ENCODE results near the gene SSC4D. TPM values are rescaled to one million over a fixed set of nuclear protein-coding genes. Genes with fewer than 3 reads are reported as not detected.
"Not testable (repeated sequence)": the region's sequence is repeated elsewhere in the genome, so short reads cannot be mapped to it uniquely, and the experiment has no call there.

The SSC4D gene
- polyA plus RNA-seq, 3 donors, result 5.2 to 7.2 (median 5.5) TPM

- no peak for DNase-seq (ENCODE audit: extremely low read depth in 1 of 11, low read depth in 9 of 11, low spot score in 4 of 11)
These were observed 14.5 kb downstream of the SSC4D start for GRCh38 chr7:76394957-76395356.

GRCh38 chr7:76393116-76394031, 16.1 kb downstream of the SSC4D start:
- DNase-seq (ENCODE audit: extremely low read depth in 1 of 11, low read depth in 9 of 11, low spot score in 4 of 11), result peak in 10 of 11 donors; percentile 64 to 88 (median 82)

- DNase-seq (ENCODE audit: extremely low read depth in 1 of 11, low read depth in 9 of 11, low spot score in 4 of 11), result no peak
These were observed 16.9 kb downstream of the SSC4D start for GRCh38 chr7:76392531-76393115.

GRCh38 chr7:76390092-76390491, 19.4 kb downstream of the SSC4D start:
- DNase-seq (ENCODE audit: extremely low read depth in 1 of 11, low read depth in 9 of 11, low spot score in 4 of 11), result no peak

DNA sequence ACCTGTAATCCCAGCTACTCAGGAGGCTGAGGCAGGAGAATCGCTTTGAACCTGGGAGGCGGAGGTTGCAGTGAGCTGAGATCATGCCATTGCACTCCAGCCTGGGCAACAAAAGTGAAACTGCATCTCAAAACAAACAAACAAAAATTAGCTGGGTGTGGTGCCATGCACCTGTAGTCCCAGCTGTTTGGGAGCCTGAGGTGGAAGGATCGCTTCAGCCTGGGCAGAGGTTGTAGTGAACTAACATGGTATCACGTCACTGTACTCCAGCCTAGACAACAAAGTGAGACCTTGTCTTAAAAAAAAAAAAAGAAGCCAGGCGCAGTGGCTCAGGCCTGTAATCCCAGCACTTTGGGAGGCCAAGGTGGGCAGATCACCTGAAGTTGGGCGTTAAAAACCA, 21.7 kb downstream of the SSC4D start:
- DNase-seq (ENCODE audit: extremely low read depth in 1 of 11, low read depth in 9 of 11, low spot score in 4 of 11), result not testable (repeated sequence)

GRCh38 chr7:76386691-76387260, 22.7 kb downstream of the SSC4D start:
- no peak for DNase-seq (ENCODE audit: extremely low read depth in 1 of 11, low read depth in 9 of 11, low spot score in 4 of 11)

DNA sequence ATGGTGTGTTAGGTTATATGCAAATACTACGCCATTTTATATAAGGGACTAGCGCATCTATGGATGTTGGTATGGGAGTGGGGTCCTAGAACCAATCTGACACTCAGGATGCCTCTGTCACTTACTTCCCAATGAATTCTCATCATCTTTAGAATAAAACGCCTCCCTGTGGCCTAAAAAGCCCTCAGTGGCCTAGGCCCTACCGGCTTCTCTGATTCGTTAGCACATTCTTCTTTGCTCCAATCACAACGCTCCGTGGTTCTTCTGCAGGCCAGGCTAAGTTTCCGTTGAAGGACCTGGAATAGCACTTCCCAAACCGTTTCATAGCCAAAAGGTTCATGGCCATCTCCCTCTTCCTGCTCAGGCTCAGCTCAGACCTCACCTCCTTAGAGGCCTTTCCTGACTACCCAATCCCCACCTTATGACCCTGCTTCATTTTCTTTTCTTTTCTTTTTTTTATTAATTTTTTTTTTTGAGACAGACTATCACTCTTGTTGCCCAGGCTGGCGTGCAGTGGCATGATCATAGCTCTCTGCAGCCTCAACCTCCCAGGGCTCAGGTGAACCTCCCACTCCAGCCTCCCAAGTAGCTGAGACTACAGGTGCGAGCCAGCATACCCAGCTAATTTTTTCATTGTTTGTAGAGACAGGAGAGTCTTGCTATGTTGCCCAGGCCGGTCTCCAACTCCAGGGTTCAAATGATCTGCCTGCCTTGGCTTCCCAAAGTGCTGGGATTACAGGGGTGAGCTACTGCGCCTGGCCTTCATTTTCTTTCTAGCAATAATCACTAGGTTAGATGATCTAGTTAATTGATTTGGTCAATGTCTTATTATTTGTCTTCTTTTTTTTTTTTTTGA, 26.2 kb downstream of the SSC4D start:
- no peak for DNase-seq (ENCODE audit: extremely low read depth in 1 of 11, low read depth in 9 of 11, low spot score in 4 of 11)

DNA sequence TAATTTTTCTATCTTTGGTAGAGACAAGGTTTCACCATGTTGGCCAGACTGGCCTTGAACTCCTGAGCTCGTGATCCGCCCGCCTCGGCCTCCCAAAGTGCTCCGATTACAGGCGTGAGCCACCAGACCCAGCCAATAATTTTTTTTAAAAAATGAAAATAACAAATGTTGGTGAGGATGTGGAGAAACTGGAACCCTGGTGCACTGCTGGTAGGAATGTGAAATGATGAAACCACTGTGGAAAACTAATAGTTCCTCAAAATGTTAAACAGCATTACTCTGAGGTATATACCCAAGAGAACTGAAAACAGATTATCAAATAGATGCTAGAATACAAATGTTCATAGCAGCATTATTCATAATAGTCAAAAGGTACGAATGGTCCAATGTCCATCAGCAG, 27.7 kb downstream of the SSC4D start:
- DNase-seq (ENCODE audit: extremely low read depth in 1 of 11, low read depth in 9 of 11, low spot score in 4 of 11), result no peak

DNA sequence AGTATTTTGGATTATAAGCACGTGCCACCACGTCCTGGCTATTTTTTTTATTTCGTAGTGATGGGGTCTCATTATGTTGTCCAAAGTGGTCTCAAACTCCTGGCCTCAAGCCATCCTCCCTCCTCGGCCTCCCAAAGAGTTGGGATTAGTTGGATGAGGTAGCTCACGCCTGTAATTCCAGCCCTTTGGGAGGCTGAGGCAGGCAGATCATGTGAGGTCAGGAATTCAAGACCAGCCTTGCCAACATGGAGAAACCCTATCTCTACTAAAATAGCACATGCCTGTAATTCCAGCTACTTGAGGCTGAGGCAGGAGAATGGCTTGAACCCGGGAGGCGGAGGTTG, 28.9 kb downstream of the SSC4D start:
- DNase-seq (ENCODE audit: extremely low read depth in 1 of 11, low read depth in 9 of 11, low spot score in 4 of 11), result no peak

DNA sequence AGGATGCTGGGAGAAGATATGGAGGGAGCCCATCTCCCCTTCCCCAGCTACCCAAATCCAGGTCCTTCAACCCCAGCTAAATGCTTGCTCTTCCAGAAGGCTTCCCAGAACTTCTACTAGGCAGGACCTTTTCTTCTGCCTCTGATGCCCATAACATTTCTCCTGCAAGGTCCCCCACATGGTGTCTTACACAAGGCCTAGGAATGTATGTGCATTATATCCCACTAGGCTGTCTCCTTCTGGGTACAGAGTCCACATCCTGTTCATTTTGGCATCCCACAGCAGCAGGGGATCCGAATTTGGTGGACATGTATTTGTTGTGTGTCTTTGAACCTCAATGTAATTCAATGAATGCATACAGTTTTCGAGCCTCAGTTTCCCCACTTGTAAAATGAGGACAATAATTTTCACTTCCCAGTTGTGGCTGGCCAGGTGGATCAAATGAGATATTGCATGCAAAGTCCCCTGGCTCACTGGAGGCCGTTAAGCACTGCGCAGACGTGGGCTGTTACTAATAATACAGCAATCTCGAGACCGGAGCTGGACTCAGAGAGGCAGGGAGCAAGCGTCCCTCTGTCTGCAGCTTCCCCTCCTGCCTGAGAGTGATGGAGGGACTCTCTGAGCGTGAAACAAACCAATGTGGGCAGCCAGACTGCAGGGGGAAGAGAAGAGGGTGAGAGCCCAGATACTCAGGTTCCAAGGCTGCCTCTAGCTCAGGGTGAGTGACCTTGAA, 32.1 kb downstream of the SSC4D start:
- DNase-seq (ENCODE audit: extremely low read depth in 1 of 11, low read depth in 9 of 11, low spot score in 4 of 11), result no peak

DNA sequence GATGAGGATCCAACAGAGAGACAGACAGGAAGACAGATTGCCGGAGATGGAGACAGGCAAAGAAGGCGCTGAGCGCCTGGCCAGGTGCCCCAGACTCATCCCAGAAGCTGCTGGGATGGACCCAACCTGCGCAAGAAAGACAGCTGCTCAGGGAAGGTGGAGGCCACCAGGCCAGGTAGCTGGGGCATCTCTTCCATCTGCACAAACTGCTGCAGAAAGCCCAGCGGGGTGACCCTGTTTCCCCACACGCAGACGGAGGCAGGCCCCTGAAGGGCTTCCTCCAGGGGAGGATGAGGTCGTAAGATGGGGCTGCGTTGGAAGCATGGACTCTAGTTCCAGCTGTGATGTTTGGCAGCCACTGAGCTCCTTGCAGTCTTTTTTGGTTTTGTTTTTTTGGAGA, 34.2 kb downstream of the SSC4D start:
- no peak for DNase-seq (ENCODE audit: extremely low read depth in 1 of 11, low read depth in 9 of 11, low spot score in 4 of 11)

DNA sequence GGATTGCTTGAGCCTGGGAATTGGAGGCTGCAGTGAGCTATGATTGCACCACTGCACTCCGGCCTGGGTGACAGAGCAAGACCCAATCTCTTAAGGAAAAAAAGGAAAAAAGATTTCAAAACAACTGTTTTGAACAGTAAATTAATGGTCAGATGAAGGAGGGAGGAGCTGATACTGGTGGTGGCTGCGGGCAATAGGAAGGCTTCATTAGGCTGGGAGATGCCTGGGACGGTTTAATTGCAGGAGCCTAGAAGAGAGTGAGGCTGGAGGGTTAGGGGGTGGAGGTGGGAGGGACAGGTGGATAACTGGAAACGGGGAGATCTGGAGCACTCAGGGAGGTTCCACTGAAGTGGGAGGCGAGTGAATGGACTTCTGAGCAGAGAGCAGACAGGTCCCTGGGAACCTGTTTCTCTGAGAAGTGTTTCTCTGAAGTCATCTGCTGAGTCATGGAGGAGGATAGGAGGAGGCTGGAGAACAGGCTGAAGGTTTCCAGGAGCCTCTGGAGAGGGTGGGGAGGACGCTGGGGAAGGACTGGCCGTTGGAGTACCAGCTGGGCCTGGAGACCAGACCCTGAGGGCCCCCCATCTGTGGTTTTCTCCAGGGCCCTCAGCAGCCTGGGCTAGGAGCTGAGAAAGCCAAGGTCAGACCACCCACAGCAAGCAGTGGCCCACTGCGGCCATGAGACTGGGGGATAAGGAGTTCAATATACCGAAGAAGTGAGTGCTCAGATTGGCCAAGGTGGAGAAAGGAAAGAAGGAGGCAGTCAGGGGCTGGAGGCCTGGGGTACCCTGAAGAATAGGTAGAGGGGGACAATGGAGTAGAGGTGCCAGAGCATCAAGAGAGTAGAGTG, 36.3 kb downstream of the SSC4D start:
- no peak for DNase-seq (ENCODE audit: extremely low read depth in 1 of 11, low read depth in 9 of 11, low spot score in 4 of 11)

- DNase-seq (ENCODE audit: extremely low read depth in 1 of 11, low read depth in 9 of 11, low spot score in 4 of 11), result no peak
These were observed 38.1 kb downstream of the SSC4D start for GRCh38 chr7:76371396-76371795.

GRCh38 chr7:76369018-76369417, 40.5 kb downstream of the SSC4D start:
- no peak for DNase-seq (ENCODE audit: extremely low read depth in 1 of 11, low read depth in 9 of 11, low spot score in 4 of 11)

- no peak for DNase-seq (ENCODE audit: extremely low read depth in 1 of 11, low read depth in 9 of 11, low spot score in 4 of 11)
These were observed 41.3 kb downstream of the SSC4D start for GRCh38 chr7:76368190-76368589.

DNA sequence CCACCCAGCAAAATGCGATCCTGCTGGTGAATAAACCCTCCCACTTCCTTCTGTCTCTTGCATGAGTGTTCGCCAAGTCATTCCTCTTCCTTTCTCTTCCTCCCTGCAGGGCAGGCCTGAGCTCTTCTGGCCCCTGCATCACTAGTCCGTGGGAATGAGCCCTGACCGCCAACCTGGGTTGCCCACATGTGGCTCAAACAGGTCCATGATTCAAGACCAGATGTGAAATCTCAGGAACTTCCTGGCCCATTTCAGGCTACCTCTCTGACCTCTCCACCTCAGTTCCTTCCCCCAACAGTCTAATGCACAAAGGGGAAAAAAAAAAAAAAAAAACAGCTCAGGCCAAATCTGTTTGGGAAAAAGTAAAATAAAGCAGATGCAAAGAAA, 45.3 kb downstream of the SSC4D start:
- DNase-seq (ENCODE audit: extremely low read depth in 1 of 11, low read depth in 9 of 11, low spot score in 4 of 11), result no peak

- not testable (repeated sequence) for DNase-seq (ENCODE audit: extremely low read depth in 1 of 11, low read depth in 9 of 11, low spot score in 4 of 11)
These were observed 45.7 kb downstream of the SSC4D start for GRCh38 chr7:76363754-76364153.

All from renal cortex interstitium (tissue), 11 donors.